Measurements from ENCODE around the gene GATAD2A. TPM values are rescaled to one million over a fixed set of nuclear protein-coding genes. Genes with fewer than 3 reads are reported as not detected.

The GATAD2A gene
- polyA plus RNA-seq, 1 experiment: 24.2 TPM

- CTCF ChIA-PET: interaction anchor here (0.6 to 8.0 kb wide), 11 partner anchors 10 to 124 kb away, joined by 3 to 103 read pairs (median 3); partner anchors contain the start of genes GMIP, NDUFA13 and YJEFN3
- POLR2A ChIA-PET: no interaction called here
- no peak for DNase-seq (ENCODE audit: low read depth)
- Histone ChIP-seq H3K27me3 (ENCODE audit: control insufficient read depth, insufficient read depth, low read length) (no peaks in the 10 kb centered on the region; the same call in 1 of the 2 replicates), H3K4me3 (ENCODE audit: low read depth, low read length) (no peak overlapping the region), H3K36me3 (ENCODE audit: control insufficient read depth, insufficient read depth, low read length) (no peaks in the 10 kb centered on the region)
- no peak for TF ChIP-seq CTCF (IDR thresholded peaks at IDR 0.05; ENCODE audit: insufficient read depth, low read depth, low read length)
Measured at GRCh38 chr19:19550972-19551852, 145.7 kb downstream of the GATAD2A start.

DNA sequence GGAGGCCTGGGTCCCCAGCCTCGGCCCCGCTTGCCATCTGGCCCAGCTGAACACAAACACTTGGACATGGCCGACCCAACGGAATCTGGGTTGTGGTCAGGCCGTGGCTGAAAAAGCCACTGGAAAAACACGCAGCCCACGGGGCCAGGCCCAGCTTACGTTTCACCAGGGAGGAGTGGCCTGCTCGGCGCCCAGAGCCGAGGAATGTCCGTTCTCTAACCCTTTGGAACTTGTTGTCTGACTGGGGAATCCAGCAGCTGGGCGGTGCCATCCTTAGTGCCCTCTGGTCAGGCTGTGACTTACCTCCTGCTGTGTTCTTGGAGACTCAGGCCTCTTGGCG, 146.3 kb downstream of the GATAD2A start:
- POLR2A ChIA-PET: no interaction called here
- DNase-seq (ENCODE audit: low read depth): no peak
- H3K4me3 ChIP-seq (ENCODE audit: low read depth, low read length): no peak overlapping the region
- H3K27me3 ChIP-seq (ENCODE audit: control insufficient read depth, insufficient read depth, low read length): no peaks in the 10 kb centered on the region; the same call in 1 of the 2 replicates
- CTCF ChIA-PET: interaction anchor here (0.6 to 8.0 kb wide), 11 partner anchors 8 to 124 kb away, joined by 3 to 103 read pairs (median 4); partner anchors contain the start of genes GMIP, NDUFA13 and YJEFN3
- H3K36me3 ChIP-seq (ENCODE audit: control insufficient read depth, insufficient read depth, low read length): no peaks in the 10 kb centered on the region
- TF ChIP-seq CTCF (IDR thresholded peaks at IDR 0.05; ENCODE audit: insufficient read depth, low read depth, low read length): no peak

GRCh38 chr19:19552798-19553197, 147.3 kb downstream of the GATAD2A start:
- H3K4me3 ChIP-seq (ENCODE audit: low read depth, low read length): no peak overlapping the region
- TF ChIP-seq CTCF (IDR thresholded peaks at IDR 0.05; ENCODE audit: insufficient read depth, low read depth, low read length): peak; percentile 72
- ChIA-PET CTCF (interaction anchor here (0.6 to 8.0 kb wide), 14 partner anchors 9 to 91 kb away, joined by 3 to 103 read pairs (median 8); partner anchors contain the start of genes CILP2, GMIP, PBX4 and YJEFN3), POLR2A (no interaction called here)
- no peaks in the 10 kb centered on the region; the same call in 1 of the 2 replicates for H3K27me3 ChIP-seq (ENCODE audit: control insufficient read depth, insufficient read depth, low read length)
- no peak for DNase-seq (ENCODE audit: low read depth)
- no peaks in the 10 kb centered on the region for H3K36me3 ChIP-seq (ENCODE audit: control insufficient read depth, insufficient read depth, low read length)

DNA sequence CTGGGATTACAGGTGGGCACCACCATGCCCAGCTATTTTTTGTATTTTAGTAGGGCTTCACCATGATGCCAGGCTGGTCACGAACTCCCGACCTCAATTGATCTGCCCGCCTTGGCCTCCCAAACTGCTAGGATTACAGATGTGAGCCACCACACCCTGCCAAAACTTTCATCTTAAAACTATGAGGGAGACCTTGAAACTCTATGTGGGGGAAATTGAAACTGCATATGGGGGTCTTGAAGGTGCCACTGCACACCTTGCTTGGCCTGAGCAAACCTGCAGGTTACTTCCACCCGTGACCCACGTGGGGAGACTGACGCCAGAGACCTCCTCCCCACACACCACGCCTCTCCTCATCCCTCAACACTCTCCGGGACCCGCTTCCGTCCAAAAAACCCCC, 148.2 kb downstream of the GATAD2A start:
- ChIA-PET CTCF (interaction anchor here (0.7 to 8.0 kb wide), 21 partner anchors 9 to 97 kb away, joined by 3 to 103 read pairs (median 5); partner anchors contain the start of genes CILP2, PBX4 and YJEFN3), POLR2A (no interaction called here)
- TF ChIP-seq CTCF (IDR thresholded peaks at IDR 0.05; ENCODE audit: insufficient read depth, low read depth, low read length): no peak
- Histone ChIP-seq H3K4me3 (ENCODE audit: low read depth, low read length) (no peak overlapping the region), H3K36me3 (ENCODE audit: control insufficient read depth, insufficient read depth, low read length) (no peaks in the 10 kb centered on the region), H3K27me3 (ENCODE audit: control insufficient read depth, insufficient read depth, low read length) (no peaks in the 10 kb centered on the region; the same call in 1 of the 2 replicates)
- DNase-seq (ENCODE audit: low read depth): no peak
